ENCODE data around the gene CEP120.
"Not testable (repeated sequence)": the region's sequence is repeated elsewhere in the genome, so short reads cannot be mapped to it uniquely, and the experiment has no call there.

The CEP120 gene

DNA sequence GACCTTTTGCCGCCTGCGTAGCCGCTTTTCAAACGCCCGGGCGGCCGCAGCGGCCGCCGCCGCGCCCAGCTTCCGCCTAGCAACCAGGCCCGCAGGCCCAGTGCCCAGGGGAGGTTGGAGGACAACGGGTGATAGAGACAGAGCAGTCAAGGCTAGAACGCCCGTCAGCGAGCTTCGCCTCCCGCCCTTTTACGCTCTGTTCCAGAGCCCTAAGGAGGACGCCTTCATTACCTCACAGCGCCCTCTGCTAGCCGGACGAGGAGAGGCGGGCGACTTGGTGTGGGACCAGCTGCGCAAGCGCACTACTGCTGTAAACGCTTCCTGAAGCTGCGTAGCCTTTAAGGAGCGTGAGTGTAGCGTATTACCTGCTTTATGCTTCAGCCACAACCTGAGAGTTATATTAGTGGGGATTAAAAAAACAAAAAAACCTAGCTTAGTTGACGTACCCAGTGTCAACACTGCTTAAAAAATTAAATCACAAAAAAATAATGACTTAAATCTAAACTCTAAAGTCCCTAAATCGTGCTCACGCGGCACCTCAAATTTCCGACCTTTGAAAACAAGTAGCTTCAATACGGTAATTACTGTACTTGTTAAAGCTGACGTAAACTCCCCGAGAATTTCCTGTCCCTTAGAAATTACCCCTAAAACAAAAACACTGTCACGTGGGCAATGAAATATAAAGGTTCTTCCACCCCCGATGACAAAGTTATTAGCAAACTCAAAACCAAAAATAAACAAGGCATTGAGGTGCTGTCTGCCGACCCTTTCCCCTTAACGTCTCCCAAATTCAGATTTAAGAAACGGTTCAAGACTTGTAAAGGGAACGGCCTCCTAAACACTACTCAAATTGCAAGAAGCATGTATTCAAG lies at the start of gene CEP120:
Gene CEP120, minus strand, starts transcription at position 126 of the 872 bp plus-strand sequence. CDS start 405 bp downstream, outside the sequence.
- DNase-seq (ENCODE audit: low read depth, low spot score) = peak; percentile 90

DNA sequence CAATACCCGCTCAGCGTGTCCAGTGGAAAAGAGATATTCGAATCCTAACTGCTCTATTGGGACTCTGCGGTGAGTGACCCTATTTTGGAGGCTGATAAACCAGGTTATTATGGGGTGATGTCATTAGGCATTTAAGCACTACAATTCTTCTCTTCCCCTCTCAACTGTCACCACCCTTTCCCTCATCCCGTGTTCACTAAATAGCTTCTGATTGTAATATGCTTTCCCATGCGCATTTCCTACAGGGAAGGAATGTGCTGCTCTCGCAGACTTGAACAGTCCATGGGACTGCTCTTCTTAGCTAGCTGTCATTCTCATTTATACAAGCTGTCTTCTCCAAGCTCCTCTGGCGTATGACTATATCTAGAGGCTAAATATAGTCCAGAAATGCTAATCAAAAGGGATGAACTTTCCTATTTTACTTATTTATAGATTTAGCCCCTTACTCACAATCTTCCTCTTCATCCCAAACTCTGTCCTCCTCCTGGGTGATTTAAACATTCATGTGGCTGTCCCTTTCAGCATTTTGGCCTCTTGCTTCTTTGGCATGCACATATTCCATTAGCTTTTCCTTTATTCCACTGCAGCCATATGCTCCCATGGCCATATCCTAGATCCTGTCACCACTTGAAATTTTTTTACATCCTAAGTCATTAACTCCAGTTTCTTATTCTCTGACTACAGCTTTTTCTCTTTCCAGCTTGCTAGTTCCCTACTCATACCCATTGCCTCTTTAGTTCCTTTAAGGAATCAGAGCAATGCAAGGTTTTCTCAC lies 49.1 kb upstream of the CEP120 start:
- no peak for DNase-seq (ENCODE audit: low read depth, low spot score)

DNA sequence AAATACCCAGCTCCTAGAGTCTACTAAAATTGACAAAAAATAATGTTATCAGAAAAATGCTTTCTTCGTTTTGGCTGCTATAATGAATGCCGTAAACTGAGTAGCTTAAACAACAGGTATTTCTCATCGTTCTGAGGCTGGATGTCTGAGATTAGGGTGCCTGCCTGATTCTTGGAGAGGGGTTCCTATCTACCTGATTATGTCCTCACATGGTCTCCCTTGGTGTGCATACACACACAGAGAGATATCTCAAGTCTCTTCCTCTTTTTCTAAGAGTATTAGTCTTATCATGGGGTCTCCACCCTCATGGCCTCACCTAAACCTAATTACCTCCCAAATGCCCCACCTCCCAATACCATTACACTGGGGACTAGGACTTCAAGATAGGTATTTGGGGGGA lies 48.2 kb upstream of the CEP120 start:
- no peak for DNase-seq (ENCODE audit: low read depth, low spot score)

DNA sequence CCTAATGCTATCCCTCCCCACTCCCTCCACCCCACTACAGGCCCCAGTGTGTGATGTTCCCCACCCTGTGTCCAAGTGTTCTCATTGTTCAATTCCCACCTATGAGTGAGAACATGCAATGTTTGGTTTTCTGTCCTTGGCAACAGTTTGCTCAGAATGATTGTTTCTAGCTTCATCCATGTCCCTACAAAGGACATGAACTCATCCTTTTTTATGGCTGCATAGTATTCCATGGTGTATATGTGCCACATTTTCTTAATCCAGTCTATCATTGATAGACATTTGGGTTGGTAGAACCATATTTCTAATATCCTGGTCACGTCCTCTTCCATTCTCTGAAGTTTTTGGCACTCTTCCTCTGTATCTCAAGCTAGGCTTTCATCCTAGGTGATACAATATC lies 43.6 kb upstream of the CEP120 start:
- DNase-seq (ENCODE audit: low read depth, low spot score) = not testable (repeated sequence)

DNA sequence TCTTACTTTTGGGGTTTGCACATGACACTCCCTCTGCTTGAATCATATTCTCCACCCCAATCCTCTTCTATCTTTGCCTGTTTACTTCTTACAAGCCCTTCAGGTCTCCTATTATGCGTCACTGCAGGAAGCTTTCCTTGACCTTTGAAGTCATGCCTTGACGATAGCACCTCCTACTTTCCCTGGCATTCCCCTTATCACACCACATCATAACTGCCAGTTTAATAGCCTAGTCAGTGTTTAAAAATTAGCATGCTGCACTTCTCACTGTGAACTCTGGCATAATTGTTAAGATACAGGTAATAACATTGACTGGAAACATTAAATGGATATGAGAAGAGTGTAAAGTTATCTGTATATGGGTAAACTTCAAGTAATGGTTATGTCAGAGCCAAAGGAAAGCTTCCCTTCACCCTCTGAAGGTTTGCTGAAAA lies 37.1 kb upstream of the CEP120 start:
- DNase-seq (ENCODE audit: low read depth, low spot score) = no peak

DNA sequence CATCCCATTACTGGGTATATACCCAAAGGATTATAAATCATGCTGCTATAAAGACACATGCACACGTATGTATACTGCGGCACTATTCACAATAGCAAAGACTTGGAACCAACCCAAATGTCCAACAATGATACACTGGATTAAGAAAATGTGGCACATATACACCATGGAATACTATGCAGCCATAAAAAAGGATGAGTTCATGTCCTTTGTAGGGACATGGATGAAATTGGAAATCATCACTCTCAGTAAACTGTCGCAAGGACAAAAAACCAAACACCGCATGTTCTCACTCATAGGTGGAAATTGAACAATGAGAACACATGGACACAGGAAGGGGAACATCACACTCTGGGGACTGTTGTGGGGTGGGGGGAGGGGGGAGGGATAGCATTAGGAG lies 35.8 kb upstream of the CEP120 start:
- DNase-seq (ENCODE audit: low read depth, low spot score) = not testable (repeated sequence)

DNA sequence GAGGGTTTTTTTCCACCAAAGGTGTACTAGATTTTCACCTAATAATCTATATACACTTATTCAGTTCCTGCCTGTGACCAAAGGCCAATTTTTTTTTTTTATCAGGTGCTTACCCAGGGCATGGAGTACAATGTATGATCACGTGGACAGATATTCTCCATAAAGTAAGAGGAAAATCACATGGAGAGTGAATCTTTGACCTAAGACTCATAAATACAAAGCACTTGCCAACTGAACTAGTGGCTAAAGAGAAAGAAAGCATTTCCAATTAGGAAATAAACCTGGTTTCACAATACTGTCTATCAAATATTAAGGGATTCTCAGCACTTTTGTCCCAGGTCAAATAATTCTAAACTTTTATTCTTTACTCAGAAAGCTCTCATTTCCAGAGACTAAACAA lies 33.0 kb upstream of the CEP120 start:
- no peak for DNase-seq (ENCODE audit: low read depth, low spot score)

DNA sequence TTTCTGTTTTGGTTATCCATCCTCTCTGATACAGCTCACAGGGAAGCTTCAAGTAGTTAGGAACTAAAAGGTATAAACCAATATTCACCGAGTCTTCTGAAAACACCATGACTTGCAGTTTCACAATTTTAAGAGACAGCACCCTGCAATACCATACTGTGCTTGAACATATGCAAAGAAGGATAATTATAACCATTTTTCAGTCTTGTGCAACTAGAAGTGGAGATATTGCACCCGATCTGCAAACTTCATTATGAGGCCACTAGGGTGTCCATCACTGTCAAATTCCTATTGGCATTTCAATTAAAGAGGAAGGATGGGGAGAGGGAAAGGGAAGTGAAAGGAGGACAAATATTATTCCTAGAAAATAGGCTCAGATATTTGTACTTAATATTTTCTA lies 32.4 kb upstream of the CEP120 start:
- DNase-seq (ENCODE audit: low read depth, low spot score) = no peak

DNA sequence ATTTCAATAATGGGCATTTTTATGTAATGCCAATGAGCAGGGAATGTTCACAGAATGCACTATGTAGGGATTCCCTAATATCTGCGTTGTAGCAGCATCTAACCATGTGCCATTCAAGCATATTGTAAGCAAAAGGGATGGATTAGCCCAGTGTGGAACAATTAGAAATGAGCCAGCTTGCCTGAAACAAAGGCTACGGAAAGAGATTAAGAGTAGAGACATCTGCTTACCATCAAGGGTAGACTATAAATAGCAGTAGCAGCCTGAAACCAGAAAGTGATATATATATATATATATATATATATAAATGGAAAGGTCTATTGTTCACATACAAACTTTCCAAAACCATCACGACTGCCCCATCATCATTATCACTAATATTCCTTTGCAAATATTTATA lies 31.9 kb upstream of the CEP120 start:
- DNase-seq (ENCODE audit: low read depth, low spot score) = no peak

DNA sequence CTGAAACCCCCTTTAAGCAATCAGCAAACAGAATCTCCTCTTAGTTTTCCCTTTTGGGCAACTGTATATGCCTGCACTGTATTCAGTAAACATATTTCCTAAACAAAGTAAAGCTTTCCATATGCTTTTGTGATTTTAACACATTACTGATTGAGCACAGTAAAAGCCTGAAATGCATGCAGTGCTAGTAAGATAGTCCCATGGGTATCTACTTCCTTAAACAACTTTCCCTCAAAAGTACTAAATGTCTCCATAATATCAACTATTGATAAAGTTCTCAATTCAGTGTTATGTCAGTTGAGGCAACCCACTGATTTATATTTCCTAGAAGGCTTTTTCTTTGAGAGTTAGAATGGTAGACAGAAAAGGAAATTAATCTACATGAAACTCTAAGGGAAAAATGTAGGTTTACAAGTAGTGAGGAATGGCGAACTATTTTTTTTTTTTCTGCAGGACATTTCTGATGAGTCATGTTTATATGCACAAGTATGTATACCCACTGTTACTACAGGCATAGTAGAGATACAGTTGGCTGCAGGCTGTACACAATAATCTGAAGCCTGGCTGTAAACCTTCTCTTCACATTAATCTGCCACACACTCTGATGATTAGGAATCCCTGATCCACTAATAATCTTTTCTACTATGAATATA lies 31.2 kb upstream of the CEP120 start:
- no peak for DNase-seq (ENCODE audit: low read depth, low spot score)

DNA sequence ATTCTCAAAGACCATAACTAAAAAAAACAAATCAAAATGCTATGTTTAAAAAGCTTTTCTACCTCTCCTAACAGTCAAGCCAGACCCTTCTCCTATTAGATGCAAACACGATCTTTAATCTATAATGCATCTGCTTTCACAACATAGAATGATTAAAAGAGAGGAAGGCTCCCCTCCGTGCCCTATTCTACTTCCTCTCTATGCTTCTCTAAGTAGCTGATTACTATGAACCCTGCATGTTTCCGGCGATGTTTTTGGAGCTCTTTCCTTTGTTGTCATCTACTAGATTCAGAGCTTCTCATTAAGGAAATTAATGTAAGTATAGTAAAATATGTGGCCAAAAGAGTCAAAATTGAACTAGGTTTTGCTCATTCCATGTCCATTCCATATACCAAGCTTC lies 29.2 kb upstream of the CEP120 start:
- DNase-seq (ENCODE audit: low read depth, low spot score) = no peak

DNA sequence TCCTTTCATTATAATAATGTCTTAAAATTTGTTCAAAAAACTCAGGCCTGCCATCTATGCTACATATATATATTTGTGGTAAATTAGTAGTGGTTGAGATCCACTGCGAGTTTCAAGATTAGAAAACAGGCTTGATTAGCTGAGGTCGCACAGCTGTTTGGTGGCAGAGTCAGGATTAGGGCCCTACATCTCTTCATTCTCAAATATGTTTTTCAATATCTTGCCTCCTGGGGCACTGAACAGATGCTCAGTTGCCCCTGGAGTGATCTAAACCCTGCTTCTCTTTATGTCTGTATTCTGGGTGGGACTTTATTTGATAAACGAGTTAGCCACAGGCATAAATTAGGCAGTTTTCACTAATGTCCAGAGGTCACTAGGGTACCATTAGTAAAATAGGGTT lies 27.8 kb upstream of the CEP120 start:
- no peak for DNase-seq (ENCODE audit: low read depth, low spot score)

DNA sequence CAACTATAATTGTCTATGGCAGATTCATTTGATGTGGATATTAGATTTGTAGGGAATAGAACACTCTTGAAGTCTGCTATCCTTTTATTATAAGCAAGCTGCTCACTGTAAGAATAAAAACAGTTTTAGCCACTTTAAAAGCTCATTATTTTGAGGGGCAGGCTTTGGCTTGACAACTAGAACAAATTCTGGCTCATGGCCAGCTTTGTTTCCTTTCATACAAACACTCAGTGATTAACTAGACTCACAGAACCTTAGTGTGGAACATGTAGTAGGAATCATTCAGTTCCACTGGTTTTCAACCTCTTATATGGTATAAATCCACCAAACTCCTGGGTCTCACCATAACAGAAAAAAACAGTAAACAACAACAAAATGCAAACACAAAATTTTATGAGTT lies 27.4 kb upstream of the CEP120 start:
- no peak for DNase-seq (ENCODE audit: low read depth, low spot score)

DNA sequence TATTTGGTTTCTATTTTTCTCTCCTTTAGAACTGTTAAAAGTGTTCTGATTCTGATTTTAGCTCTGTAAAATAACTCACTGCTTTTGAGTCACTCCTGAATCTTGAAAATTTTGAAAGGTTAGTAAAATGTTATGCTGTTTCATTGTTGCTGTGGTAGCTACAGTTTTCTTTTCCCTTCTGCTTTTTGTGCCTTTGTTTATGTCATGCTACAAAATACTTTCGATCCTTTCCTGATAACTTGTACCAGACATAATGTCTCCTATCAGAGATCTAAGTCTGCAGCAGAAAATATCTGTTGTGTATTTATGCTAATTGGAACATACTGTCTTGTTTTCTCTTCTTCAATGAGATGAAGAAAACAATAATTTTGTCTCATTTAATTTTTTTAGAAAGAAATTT lies 26.9 kb upstream of the CEP120 start:
- no peak for DNase-seq (ENCODE audit: low read depth, low spot score)

DNA sequence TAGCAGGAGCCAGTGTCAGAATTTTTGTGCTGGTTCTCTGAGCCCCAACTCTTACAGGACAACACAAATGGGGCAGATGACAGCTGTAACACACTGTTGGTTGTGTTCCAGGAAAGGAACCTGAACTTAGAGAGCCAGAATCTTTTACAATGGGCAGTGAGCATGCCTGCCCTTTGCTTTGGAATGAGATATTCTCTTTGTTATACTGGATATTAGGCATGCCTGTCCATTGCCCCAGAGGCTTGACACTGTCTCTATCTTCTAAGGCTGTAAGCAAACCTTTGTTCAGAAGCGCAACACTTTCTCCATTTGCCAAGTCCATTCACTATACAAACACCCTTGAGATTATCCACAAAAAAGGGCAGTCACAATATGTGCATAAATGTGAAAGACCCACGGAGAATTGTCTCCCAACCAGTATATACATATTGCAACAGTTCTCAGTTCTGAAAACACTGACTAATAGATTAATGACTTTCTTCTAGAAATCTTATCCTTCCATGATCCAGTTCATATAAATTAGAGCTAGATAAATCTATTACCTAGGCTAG lies 26.3 kb upstream of the CEP120 start:
- DNase-seq (ENCODE audit: low read depth, low spot score) = no peak

DNA sequence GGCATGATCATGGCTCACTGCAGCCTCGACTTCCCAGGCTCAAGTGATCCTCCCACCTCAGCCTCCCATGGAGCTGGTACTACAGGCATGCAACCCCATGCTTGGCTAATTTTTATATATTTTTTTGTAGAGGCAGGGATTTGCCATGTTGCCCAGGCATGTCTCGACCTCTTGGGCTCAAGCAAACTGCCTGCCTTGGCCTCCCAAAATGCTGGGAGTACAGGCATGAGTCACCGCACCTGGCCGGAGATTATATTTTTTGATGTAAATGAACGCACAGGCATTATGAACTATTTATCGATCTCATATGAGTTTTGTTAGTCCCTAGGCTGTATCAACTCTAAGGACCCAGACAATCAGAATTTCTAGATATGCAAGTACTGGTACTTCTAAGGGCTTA lies 25.5 kb upstream of the CEP120 start:
- DNase-seq (ENCODE audit: low read depth, low spot score) = no peak

DNA sequence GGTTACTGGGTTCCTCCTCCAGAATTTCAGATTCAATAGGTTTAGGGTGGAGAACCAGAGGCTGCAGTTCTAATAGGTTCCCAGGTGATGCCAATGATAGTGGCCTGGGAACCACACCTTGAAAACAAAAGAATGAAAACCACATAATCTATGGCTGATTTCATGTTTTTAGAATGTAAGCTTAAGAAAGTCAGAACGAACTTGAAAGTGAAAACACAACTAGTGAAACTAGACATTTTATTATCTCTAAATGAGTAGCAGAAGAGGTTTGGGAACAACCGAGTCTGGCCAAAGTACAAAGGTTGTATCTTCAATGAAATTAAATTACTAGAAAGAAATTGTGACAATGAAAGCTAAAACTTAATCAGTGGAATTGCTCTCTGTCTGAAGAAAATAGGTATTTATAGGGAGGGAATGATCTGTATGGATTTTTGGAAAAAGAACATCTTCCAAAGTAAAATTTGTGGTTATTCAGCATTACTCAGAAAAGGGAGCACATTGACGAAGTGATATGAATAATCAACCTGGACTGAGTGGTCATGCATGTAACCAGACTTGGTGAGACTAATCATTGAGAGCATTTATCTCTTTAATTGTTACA lies 24.9 kb upstream of the CEP120 start:
- no peak for DNase-seq (ENCODE audit: low read depth, low spot score)

DNA sequence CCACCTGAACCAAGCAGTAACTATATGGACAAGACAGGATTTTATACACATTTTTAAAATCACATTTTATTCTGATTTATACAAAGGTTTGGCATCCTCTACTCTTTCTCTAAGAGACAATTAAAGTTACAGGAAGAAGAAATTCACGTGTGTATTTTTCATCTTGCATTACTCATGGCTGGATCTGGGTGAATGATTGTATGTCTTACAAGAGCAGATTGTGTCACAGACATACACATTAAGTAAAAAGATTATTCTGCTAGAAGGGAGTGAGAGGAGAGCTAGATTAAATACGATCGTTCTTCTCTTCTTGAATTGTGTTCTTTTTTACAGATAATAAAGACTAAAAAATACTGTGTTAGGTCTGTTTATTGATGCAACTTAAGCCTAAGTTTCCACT lies 20.8 kb upstream of the CEP120 start:
- DNase-seq (ENCODE audit: low read depth, low spot score) = no peak

DNA sequence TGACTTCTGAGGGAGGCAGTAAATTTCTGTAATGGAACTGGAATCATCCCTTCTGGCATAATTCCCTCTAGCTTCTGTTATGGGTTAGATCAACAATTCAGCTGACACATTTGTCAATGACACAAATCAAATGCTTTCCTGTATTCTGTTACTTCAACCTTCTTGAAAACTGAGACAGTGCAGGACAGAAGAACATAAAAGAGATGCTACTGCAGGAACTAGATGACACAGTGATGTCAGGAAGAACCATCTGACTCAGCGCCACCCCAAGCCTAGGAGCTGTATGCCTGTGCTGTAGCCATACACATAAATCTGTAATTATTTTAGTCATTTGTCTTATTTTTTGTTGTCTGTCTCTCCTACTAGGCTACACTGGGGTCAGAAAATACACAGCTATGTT lies 18.2 kb upstream of the CEP120 start:
- DNase-seq (ENCODE audit: low read depth, low spot score) = no peak

DNA sequence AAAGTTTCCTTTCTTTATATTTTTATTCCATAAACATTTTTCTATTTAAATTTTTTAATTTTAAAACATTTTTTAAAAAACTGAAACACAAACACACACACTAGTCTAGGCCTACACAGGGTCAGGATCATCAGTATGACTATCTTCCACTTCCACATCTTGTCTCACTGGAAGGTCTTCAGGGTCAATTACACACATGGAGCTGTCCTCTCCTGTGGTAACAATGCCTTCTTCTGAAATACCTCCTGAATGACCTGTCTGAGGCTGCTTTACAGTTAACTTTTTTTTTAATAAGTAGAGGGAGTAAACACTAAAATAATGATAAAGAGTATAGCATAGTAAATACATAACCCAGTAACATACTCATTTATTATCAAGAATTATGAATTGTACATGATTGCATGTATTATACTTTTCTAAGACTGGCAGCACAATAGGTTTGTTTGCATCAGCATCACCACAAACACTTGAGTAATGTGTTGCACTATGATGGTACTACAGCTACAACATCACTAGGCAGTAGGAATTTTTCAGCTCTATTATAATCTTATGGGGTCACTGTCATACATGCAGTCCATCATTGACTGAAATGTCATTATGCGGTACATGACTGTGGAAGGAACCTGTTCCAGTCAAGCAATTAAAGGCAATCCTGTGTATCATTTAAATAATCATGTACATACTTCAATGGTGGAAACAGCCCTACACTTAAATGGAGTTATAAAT lies 17.4 kb upstream of the CEP120 start:
- no peak for DNase-seq (ENCODE audit: low read depth, low spot score)

DNA sequence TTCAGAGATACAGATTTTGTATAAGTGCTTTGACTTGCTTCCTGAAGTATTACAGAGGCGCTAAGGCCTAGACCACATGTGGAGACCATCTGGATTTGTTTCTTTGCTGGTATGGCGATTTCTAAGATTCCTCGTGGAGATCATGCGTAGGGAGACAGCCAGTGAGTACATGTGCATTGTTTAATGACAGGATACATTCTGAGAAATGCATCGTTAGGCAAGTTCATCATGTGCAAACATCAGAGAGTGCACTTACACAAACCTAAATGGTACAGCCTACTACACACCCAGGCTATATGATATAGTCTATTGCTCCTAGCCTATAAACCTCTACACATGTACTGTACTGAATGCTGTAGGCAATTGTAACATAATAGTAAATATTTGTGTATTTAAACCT lies 16.5 kb upstream of the CEP120 start:
- no peak for DNase-seq (ENCODE audit: low read depth, low spot score)

Data from activated naive CD8-positive, alpha-beta T cell treated with anti-CD3 and anti-CD28 coated beads, Interleukin-2, amount 50 U/mL, for 16 hours (primary cell).